Stimulated activated CD4-positive, alpha-beta T cell treated with anti-CD3 and anti-CD28 coated beads, Interleukin-12 subunit alpha, Interleukin-12 subunit beta, amount 100 ng/mL, for 4 hours (primary cell): Measurements from ENCODE around the gene NT5C2.
"Not testable (repeated sequence)": the region's sequence is repeated elsewhere in the genome, so short reads cannot be mapped to it uniquely, and the experiment has no call there.

Source experiments
- DNase-seq: peaks from one replicate; pipeline ENCODE4 v3.0.0-alpha.2; 2020

Gene NT5C2

GRCh38 chr10:103155471-103156085, 37.5 kb downstream of the NT5C2 start:
- no peak for DNase-seq

GRCh38 chr10:103154521-103155299, 38.4 kb downstream of the NT5C2 start:
- DNase-seq = no peak

GRCh38 chr10:103153302-103154197, 39.5 kb downstream of the NT5C2 start:
- no peak for DNase-seq

- DNase-seq = no peak
Observed at GRCh38 chr10:103149991-103150622, 43.0 kb downstream of the NT5C2 start.

GRCh38 chr10:103147645-103148044, 45.4 kb downstream of the NT5C2 start:
- DNase-seq = no peak

- DNase-seq = no peak
Observed at GRCh38 chr10:103145860-103146466, 47.1 kb downstream of the NT5C2 start.

GRCh38 chr10:103145046-103145445, 48.0 kb downstream of the NT5C2 start:
- DNase-seq = no peak

GRCh38 chr10:103144041-103144440, 49.0 kb downstream of the NT5C2 start:
- no peak for DNase-seq

GRCh38 chr10:103143641-103144040, 49.4 kb downstream of the NT5C2 start:
- not testable (repeated sequence) for DNase-seq

GRCh38 chr10:103141950-103142349, 51.1 kb downstream of the NT5C2 start:
- DNase-seq = no peak

GRCh38 chr10:103140469-103140868, 52.6 kb downstream of the NT5C2 start:
- no peak for DNase-seq

- no peak for DNase-seq
Observed at GRCh38 chr10:103139803-103140202, 53.3 kb downstream of the NT5C2 start.

GRCh38 chr10:103135168-103135567, 57.9 kb downstream of the NT5C2 start:
- peak; percentile 15 for DNase-seq

GRCh38 chr10:103130910-103131309, 62.2 kb downstream of the NT5C2 start:
- DNase-seq = no peak

- DNase-seq = not testable (repeated sequence)
Observed at GRCh38 chr10:103130180-103130579, 62.9 kb downstream of the NT5C2 start.

- DNase-seq = no peak
Observed at GRCh38 chr10:103127241-103127640, 65.8 kb downstream of the NT5C2 start.

- DNase-seq = no peak
Observed at GRCh38 chr10:103125323-103126267, 67.5 kb downstream of the NT5C2 start.

- DNase-seq = no peak
Observed at GRCh38 chr10:103124420-103125096, 68.5 kb downstream of the NT5C2 start.

GRCh38 chr10:103123282-103124024, 69.6 kb downstream of the NT5C2 start:
- DNase-seq = no peak
